Measurements from ENCODE around the gene DNMT3A. TPM values are rescaled to one million over a fixed set of nuclear protein-coding genes. Genes with fewer than 3 reads are reported as not detected.

DNMT3A gene
- total RNA-seq, 1 donor = 18.5 TPM

DNA sequence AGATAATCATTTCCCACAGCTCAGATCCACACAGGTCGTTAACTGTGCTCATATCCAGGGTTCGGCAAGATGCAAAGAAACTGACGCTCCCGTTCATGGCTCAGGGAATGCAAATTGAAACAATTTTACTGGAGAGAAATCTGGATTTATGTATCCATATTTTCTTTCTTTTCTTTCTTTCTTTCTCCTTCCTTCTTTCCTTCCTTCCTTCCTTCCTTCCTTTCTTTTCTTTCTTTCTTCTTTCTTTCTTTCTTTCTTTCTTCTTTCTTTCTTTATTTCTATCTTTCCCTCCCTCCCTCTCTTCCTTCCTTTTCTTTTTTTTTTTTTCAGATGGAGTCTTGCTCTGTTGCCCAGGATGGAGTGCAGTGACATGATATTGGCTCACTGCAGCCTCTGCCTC is 153.3 kb downstream of the DNMT3A start:
- Histone ChIP-seq H3K4me3 (ENCODE audit: low read length) (no peak overlapping the region), H3K27me3 (ENCODE audit: insufficient read depth, low read length) (no peaks in the 10 kb centered on the region), H3K9me3 (ENCODE audit: low read depth, low read length) (no peaks in the 10 kb centered on the region), H3K4me1 (ENCODE audit: insufficient read depth, low read length) (no peaks in the 10 kb centered on the region)

DNA sequence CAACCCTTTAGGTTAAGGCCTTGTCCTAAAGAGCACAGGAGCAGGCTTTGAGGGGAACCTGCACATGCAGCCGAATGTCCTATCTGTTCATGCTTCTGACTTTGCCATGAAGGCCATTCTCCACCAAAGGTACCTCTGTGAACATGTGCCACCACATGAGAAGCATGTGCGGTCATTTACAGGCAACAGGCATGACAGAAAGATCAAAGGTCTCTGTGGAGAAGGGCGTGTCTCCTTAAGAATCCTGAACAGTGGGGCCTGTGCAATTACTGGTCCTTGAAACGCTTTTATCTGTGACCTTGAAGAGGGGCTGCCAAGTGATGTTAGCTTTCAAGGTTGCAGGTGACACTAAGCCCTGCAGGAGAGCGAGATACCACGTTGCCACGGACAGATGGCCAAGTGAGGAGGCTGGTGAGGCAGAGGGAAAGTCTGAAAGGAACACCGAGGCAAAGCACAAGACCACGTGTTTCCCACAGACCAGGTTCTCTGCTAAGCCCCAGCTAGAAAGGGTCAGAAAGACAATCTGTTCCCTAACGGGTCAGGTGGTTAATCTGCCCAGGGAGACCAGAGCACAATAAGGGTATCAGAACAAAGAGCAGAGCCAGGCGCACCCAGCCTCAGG is 153.9 kb downstream of the DNMT3A start:
- Histone ChIP-seq H3K9me3 (ENCODE audit: low read depth, low read length) (no peaks in the 10 kb centered on the region), H3K27me3 (ENCODE audit: insufficient read depth, low read length) (no peaks in the 10 kb centered on the region), H3K4me1 (ENCODE audit: insufficient read depth, low read length) (no peaks in the 10 kb centered on the region), H3K4me3 (ENCODE audit: low read length) (no peak overlapping the region)

DNA sequence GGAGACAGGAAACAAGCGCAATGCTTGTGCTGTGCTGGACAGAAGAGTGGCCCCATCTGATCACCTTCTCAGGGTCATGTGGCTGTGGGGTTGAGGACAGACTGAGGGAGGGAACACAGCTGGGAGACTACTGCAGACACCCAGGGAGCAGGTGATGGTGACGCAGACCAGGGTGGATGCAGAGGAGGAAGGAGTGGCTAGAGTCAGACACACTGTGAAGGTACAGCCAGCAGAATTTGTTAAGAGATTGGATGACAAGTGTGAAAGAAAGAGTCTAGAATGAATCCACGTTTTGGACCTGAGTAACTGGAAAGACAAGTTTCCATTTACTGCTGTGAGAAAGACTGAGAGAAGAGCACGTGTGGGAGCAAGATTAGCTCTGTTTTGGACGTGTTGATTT is 157.5 kb downstream of the DNMT3A start:
- no peak overlapping the region for H3K4me3 ChIP-seq (ENCODE audit: low read length)
- H3K27me3 ChIP-seq (ENCODE audit: insufficient read depth, low read length) = no peaks in the 10 kb centered on the region
- no peaks in the 10 kb centered on the region for H3K9me3 ChIP-seq (ENCODE audit: low read depth, low read length)

DNA sequence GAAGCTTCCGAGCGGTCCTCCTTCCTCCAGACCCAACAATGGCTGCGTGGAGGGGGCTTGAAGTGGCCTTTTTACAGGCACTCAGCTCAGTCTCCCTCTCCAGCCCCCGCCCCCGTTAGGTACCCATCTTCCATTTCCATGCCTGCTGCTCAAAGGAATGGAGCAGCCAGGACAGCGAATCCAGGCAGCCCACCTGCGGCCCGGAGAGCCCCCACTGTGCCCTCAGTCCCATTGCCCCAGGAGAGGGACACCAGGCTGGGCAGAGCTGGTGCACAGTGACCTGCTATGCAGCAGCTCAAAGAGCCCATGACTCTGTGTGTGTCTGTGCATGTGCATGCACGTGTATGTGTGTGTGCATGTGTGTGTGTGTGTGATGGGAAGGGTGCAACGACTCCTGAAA is 162.7 kb downstream of the DNMT3A start:
- Histone ChIP-seq H3K4me1 (ENCODE audit: insufficient read depth, low read length) (no peaks in the 10 kb centered on the region), H3K27me3 (ENCODE audit: insufficient read depth, low read length) (no peaks in the 10 kb centered on the region)

More for the DNA sequence above, 157.5 kb downstream of the DNMT3A start:
- H3K4me1 ChIP-seq (ENCODE audit: insufficient read depth, low read length) = no peaks in the 10 kb centered on the region

More for the DNA sequence above, 162.7 kb downstream of the DNMT3A start:
- Histone ChIP-seq H3K9me3 (ENCODE audit: low read depth, low read length) (no peaks in the 10 kb centered on the region), H3K4me3 (ENCODE audit: low read length) (no peak overlapping the region)

Other genes starting within 250 kb of the DNMT3A start
- gene POMC, start 173.3 kb downstream of the DNMT3A start, total RNA-seq = 2.3 TPM